ENCODE data around the gene DMD. TPM values are rescaled to one million over a fixed set of nuclear protein-coding genes. Genes with fewer than 3 reads are reported as not detected.

Gene DMD
- total and polyA plus RNA-seq, 2 of the 8 experiments (the other 6 are each of a cell fraction or from before 2014, with no cell fraction given) = 4.8 to 7.4 TPM

DNA sequence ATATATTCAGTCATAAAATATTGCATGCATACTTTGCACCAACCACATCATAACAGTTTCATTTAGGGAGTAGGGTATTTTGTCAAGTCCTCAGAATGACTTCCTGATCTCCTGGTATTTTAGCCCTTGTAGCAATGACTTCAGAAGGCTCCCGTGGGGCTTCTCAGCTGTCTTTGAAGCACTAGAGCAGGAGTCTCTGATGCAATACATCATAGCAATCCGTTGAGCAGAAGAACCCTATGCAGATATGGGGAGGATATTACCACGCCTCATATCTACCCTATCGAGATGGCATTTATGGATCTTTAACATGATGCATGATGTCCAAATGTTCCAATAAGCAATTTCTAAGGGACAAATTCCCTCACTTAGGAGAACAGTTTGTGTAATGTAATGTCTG is 1765.8 kb downstream of the DMD start:
- no peaks in the 10 kb centered on the region for H3K79me1 ChIP-seq (ENCODE audit: low read depth, low read length)
- no peak overlapping the region for H3K23ac ChIP-seq (ENCODE audit: insufficient read length)
- no peak overlapping the region for H3K18ac ChIP-seq (ENCODE audit: extremely low read depth, low read length)
- DNase-seq (ENCODE audit: low read depth in 1 of 2, low spot score in 2 of 2) = no peak
- no peaks in the 10 kb centered on the region for H3K36me3 ChIP-seq (ENCODE audit: control insufficient read depth in 2 of 4, insufficient read depth in 4 of 4, low read length in 3 of 4)
- H3K9ac ChIP-seq (replicated peaks in 1 of 4; ENCODE audit: extremely low read depth in 1 of 4, low read depth in 3 of 4, low read length in 3 of 4) = no peak overlapping the region
- no peak overlapping the region for H3K27ac ChIP-seq (ENCODE audit: low read depth, low read length)
- no peak overlapping the region for H3K56ac ChIP-seq (replicated peaks; ENCODE audit: insufficient read length, low read depth, low read length)
- H2BK120ac ChIP-seq (replicated peaks; ENCODE audit: low read depth, low read length) = no peak overlapping the region
- H2AFZ ChIP-seq (ENCODE audit: low read length) = no peak overlapping the region
- H2BK5ac ChIP-seq (ENCODE audit: low read depth, low read length) = no peak overlapping the region
- no peak overlapping the region for H4K91ac ChIP-seq (replicated peaks; ENCODE audit: insufficient read length, low read length)
- no peak overlapping the region for H2BK15ac ChIP-seq (ENCODE audit: low read length)
- no peak overlapping the region for H3K14ac ChIP-seq (ENCODE audit: insufficient read length)
- H3K4me1 ChIP-seq (replicated peaks in 1 of 4; ENCODE audit: control insufficient read depth in 3 of 4, insufficient read depth in 4 of 4, low read length in 3 of 4) = no peaks in the 10 kb centered on the region
- no peak overlapping the region for H2AK5ac ChIP-seq (ENCODE audit: low read depth, low read length)
- H4K20me1 ChIP-seq (replicated peaks in 1 of 2; ENCODE audit: control insufficient read depth in 1 of 2, insufficient read depth in 2 of 2, low read length in 2 of 2) = no peaks in the 10 kb centered on the region
- H2BK20ac ChIP-seq (ENCODE audit: low read length) = no peak overlapping the region
- ChIA-PET POLR2A (ENCODE audit: partially characterized antibody) (no interaction called here), CTCF (ENCODE audit: partially characterized antibody) (no interaction called here)
- H3K4me3 ChIP-seq (ENCODE audit: extremely low read depth in 1 of 4, insufficient read depth in 2 of 4, low read depth in 3 of 4, low read length in 4 of 4) = no peak overlapping the region
- 94% methylated on average over 4 of the region's 4 CpGs; no CpG with 5 or more reads in 1 of the 2 experiments for WGBS, 2 experiments (ENCODE audit: extremely low coverage in 1 of 2, insufficient coverage in 1 of 2, insufficient read length in 1 of 2, insufficient replicate concordance in 2 of 2, low coverage in 1 of 2, low lambda C conversion rate in 2 of 2, missing lambda C conversion rate in 1 of 2)
- no peaks in the 10 kb centered on the region for H3K9me3 ChIP-seq (ENCODE audit: insufficient read depth in 2 of 2, low read depth in 1 of 2, low read length in 1 of 2)
- H3K27me3 ChIP-seq (replicated peaks in 1 of 4; ENCODE audit: control insufficient read depth in 3 of 4, extremely low read depth in 1 of 4, insufficient read depth in 3 of 4, low read length in 3 of 4) = no peaks in the 10 kb centered on the region
- no peaks in the 10 kb centered on the region for H3K23me2 ChIP-seq (ENCODE audit: low read depth, low read length)
- FAIRE-seq = no peak
- no peak overlapping the region for H3K4me2 ChIP-seq (ENCODE audit: insufficient read depth in 1 of 2, low read depth in 2 of 2, low read length in 2 of 2)
- no peak overlapping the region for H4K5ac ChIP-seq (ENCODE audit: insufficient read length, low read depth, low read length)
- no peak overlapping the region for H2BK12ac ChIP-seq (ENCODE audit: low read depth, low read length)
- no peak overlapping the region for H4K8ac ChIP-seq (ENCODE audit: extremely low read depth, insufficient read depth, low read length)
- H3K79me2 ChIP-seq (ENCODE audit: control insufficient read depth in 1 of 2, insufficient read depth in 2 of 2, low read length in 2 of 2) = no peaks in the 10 kb centered on the region
- no peak overlapping the region for H3K4ac ChIP-seq (replicated peaks; ENCODE audit: insufficient read length, low read depth, low read length)
- no peak for TF ChIP-seq USF2 (IDR thresholded peaks at IDR 0.05; ENCODE audit: low read length)
- TF ChIP-seq RAD21 (IDR thresholded peaks at IDR 0.05 in 1 of 2, conservative IDR thresholded peaks at IDR 0.05 in 1 of 2; ENCODE audit: low read depth in 2 of 2, low read length in 2 of 2) = no peak
- TF ChIP-seq SIX5 (IDR thresholded peaks at IDR 0.05; ENCODE audit: low read depth, low read length) = no peak
- no peak for TF ChIP-seq MAFK (IDR thresholded peaks at IDR 0.05; ENCODE audit: low read depth, low read length)
- no peak for TF ChIP-seq SP1 (IDR thresholded peaks at IDR 0.05; ENCODE audit: low read depth, low read length)
- TF ChIP-seq POU5F1 (IDR thresholded peaks at IDR 0.05; ENCODE audit: low read depth, low read length) = no peak
- no peak for TF ChIP-seq ZNF274 (IDR thresholded peaks at IDR 0.05; ENCODE audit: borderline replicate concordance, extremely low read depth, low read length)
- TF ChIP-seq E2F6 (IDR thresholded peaks at IDR 0.05) = no peak

All from H1 (cell line).